ENCODE results near the gene SMYD1. TPM values are rescaled to one million over a fixed set of nuclear protein-coding genes. Genes with fewer than 3 reads are reported as not detected.
"Not testable (repeated sequence)": the region's sequence is repeated elsewhere in the genome, so short reads cannot be mapped to it uniquely, and the experiment has no call there.

Gene SMYD1
- not detected in 2 replicates for total RNA-seq (2014; rRNA removed; shearing (Covaris generic))

- no peak for DNase-seq (ENCODE audit: low read depth)
Observed at GRCh38 chr2:88067598-88067997, at the start of gene SMYD1. SMYD1 (plus strand) TSS chr2:88067825; CDS start chr2:88067865, 40 bp downstream.

- not testable (repeated sequence) for DNase-seq (ENCODE audit: low read depth)
Observed at GRCh38 chr2:88018077-88018805, 49.4 kb upstream of the SMYD1 start.

GRCh38 chr2:88018909-88019308 is 48.7 kb upstream of the SMYD1 start:
- no peak for DNase-seq (ENCODE audit: low read depth)

GRCh38 chr2:88019985-88020384 is 47.6 kb upstream of the SMYD1 start:
- no peak for DNase-seq (ENCODE audit: low read depth)

- no peak for DNase-seq (ENCODE audit: low read depth)
Observed at GRCh38 chr2:88022669-88022921, 45.0 kb upstream of the SMYD1 start.

GRCh38 chr2:88024509-88024908 is 43.1 kb upstream of the SMYD1 start:
- no peak for DNase-seq (ENCODE audit: low read depth)

- DNase-seq (ENCODE audit: low read depth) = no peak
Observed at GRCh38 chr2:88027697-88028389, 39.8 kb upstream of the SMYD1 start.

GRCh38 chr2:88028931-88029330 is 38.7 kb upstream of the SMYD1 start:
- no peak for DNase-seq (ENCODE audit: low read depth)

- DNase-seq (ENCODE audit: low read depth) = no peak
Observed at GRCh38 chr2:88032070-88032702, 35.4 kb upstream of the SMYD1 start.

- no peak for DNase-seq (ENCODE audit: low read depth)
Observed at GRCh38 chr2:88036182-88036581, 31.4 kb upstream of the SMYD1 start.

GRCh38 chr2:88036606-88037005 is 31.0 kb upstream of the SMYD1 start:
- DNase-seq (ENCODE audit: low read depth) = no peak

GRCh38 chr2:88038263-88039105 is 29.1 kb upstream of the SMYD1 start:
- DNase-seq (ENCODE audit: low read depth) = peak; percentile 88

- no peak for DNase-seq (ENCODE audit: low read depth)
Observed at GRCh38 chr2:88042476-88042875, 25.1 kb upstream of the SMYD1 start.

- not testable (repeated sequence) for DNase-seq (ENCODE audit: low read depth)
Observed at GRCh38 chr2:88045561-88045960, 22.1 kb upstream of the SMYD1 start.

- DNase-seq (ENCODE audit: low read depth) = no peak
Observed at GRCh38 chr2:88048541-88048940, 19.1 kb upstream of the SMYD1 start.

- no peak for DNase-seq (ENCODE audit: low read depth)
Observed at GRCh38 chr2:88049622-88050021, 18.0 kb upstream of the SMYD1 start.

- no peak for DNase-seq (ENCODE audit: low read depth)
Observed at GRCh38 chr2:88051792-88052191, 15.8 kb upstream of the SMYD1 start.

GRCh38 chr2:88053296-88053695 is 14.3 kb upstream of the SMYD1 start:
- DNase-seq (ENCODE audit: low read depth) = no peak

- DNase-seq (ENCODE audit: low read depth) = no peak
Observed at GRCh38 chr2:88053934-88054781, 13.5 kb upstream of the SMYD1 start.

GRCh38 chr2:88054782-88055370 is 12.7 kb upstream of the SMYD1 start:
- peak; percentile 15 for DNase-seq (ENCODE audit: low read depth)

Measured in M059J (cell line).